ENCODE results near the gene LSR.
"Not testable (repeated sequence)": the region's sequence is repeated elsewhere in the genome, so short reads cannot be mapped to it uniquely, and the experiment has no call there.

Gene LSR

DNA sequence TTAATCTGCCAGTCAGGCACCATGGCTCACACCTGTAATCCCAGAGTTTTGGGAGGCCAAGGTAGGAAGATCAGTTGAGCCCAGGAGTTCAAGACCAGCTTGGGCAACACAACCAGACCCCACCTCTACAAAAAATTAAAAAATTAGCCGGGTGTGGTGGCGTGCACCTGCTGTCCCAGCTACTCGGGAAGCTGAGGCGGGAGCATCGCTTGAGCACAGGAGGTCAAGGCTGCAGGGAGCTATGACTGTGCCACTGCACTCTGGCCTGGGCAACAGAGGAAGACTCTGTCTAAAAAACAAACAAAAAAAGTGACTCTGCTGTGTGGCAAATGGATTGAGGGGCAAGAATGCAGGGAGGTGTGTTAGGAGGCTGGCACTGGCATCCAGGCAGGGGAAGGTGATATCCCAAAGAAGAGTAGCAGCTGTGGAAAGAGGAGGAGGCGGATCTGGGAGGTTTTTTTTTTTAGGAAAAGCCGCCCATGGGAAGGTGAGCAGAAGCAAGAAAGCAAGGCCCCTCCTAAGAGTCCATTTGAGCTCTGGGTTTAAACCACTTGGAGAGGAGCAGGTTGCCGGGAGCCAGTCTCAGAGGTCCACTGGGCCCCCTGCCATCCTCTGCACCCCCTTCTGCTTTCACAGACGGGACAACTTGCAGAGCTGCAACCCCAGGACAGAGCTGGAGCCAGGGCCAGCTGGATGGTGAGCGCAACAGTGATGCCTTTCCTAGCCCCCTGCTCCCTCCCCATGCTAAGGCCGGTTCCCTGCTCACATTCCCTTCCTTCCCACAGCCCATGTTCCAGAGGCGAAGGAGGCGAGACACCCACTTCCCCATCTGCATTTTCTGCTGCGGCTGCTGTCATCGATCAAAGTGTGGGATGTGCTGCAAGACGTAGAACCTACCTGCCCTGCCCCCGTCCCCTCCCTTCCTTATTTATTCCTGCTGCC is 35.6 kb downstream of the LSR start:
- DNase-seq (ENCODE audit: low read depth in 1 of 2, low spot score in 1 of 2) = no peak

DNA sequence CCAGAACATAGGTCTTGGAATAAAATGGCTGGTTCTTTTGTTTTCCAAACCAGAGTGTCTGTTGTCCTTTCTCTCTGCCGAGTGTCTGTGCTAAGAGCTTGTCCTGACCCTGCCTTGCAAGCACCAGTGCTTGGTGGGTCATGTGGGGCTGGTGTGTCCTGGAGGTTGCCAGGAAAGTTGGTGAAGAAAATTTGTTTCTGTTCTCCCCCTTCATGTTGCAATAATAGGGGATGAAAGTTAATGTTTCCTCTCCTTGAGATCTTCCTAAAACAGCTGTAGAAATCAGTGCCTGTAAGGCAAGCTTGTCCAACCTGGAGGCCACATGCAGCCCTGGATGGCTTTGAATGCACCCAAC is 36.3 kb downstream of the LSR start:
- DNase-seq (ENCODE audit: low read depth in 1 of 2, low spot score in 1 of 2) = no peak

DNA sequence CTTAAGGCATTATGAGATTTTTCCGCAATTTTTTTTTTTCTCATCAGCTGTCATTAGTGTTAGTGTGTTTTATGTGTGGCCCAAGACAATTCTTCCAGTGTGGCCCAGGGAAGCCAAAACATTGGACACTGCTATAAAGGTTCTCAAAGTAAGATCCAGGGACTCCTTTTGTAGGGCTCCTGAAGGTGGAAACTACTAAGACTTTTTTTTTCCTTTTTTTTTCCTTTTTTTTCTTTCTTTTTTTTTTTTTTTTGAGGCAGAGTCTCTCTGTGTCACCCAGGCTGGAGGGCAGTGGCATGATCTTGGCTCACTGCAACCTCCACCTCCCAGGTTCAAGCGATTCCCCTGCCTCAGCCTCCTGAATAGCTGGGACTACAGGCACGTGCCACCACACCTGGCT is 36.7 kb downstream of the LSR start:
- not testable (repeated sequence) for DNase-seq (ENCODE audit: low read depth in 1 of 2, low spot score in 1 of 2)

DNA sequence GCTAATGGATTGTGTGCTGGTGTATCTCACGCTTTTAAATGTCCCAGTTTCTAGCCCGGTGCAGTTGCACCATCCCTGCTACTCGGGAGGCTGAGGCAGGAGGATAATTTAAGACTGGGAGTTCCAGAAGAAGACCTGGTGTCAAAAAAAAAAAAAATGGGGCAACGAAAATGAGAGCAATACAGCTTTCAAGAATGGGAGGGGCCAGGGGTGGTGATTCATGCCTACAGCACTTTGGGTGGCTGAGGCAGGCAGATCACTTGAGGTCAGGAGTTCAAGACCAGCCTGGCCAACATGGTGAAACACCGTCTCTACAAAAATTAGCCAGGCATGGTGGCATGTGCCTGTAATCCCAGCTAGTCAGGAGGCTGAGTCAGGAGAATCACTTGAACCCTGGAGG is 37.3 kb downstream of the LSR start:
- DNase-seq (ENCODE audit: low read depth in 1 of 2, low spot score in 1 of 2) = not testable (repeated sequence)

DNA sequence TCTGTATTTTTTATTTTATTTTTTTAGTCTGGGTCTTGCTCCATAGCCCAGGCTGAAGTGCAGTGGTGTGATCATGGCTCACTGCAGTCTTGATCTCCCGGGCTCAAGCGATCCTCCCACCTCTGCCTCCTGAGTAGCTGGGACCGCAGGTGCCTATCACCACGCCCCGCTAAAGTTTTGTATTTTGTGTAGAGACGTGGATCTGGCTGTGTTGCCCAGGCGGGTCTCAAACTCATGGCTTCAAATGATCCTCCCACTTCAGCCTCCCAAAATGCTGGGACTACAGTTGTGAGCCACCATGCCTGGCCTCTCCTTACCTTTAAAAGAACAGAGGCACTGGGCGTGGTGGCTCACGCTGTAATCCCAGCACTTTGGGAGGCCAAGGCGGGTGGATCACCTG is 38.9 kb downstream of the LSR start:
- no peak for DNase-seq (ENCODE audit: low read depth in 1 of 2, low spot score in 1 of 2)

DNA sequence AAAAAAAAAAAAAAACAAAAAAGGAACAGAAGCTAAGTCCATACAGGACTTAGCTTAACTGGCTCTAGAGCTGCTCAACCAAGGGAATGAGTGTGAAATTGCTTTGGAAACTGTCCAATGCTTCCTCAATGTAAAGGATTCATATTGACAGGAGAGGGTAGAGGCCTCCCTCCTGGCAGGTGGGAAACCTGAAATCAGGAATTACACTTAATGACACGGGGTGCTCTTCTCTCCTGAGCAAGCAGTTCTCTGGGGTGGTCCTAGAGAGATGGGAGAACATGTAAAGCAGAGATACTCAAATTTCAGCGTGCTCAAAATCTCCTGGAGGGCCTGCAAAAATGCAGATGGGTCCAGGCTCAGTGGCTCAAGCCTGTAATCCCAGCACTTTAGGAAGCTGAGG is 39.5 kb downstream of the LSR start:
- DNase-seq (ENCODE audit: low read depth in 1 of 2, low spot score in 1 of 2) = no peak

DNA sequence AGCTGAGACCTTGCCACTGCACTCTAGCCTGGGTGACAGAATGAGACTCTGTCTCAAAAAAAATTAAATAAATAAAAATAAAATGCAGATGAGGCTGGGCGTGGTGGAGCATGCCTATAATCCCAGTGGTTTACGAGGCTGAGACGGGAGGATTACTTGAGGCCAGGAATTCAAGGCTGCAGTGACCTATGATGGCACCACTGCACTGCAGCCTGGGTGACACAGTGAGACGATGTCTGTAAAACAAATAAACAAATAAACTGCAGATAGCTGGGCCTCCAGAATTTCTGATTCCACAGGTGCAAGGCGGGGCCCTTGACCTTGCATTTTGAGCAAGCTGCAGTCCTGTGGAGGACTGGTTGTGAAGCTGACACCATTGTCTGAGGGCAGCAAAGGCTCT is 40.1 kb downstream of the LSR start:
- DNase-seq (ENCODE audit: low read depth in 1 of 2, low spot score in 1 of 2) = no peak

DNA sequence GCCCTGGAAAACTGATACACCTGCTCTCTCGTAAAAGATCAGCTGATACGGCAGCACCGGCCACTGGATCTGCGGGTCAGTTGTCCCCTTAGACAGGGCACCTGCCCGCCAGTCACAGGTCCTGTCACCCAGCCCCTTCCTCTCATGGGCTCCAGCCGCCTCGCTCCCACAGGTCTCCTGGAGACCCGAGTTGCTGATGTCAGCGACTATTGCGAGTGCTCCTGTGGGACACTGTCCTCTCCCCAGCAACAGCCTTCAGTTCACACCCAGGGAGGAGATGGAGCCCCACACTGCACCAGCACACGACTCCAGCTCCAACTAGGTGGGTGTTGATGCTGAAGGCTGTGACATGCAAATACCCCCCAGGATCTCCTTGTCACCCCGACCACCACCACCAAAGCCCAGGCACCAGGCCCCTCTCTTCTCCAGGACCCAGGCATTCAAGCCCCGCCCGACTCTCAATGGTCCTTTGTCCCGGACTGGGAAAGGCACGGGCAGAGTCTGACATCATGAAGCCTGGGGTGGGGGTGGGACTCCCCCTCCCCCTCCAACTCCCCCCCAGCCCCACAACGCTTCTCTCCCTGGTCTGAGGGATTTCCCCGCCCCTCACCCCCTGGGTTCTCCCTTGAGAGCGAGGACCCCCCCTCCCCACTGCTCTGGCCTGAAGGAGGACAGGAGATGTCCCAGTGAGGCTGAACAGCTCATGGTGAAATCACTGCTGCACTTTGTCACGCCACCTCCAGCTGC is 41.8 kb downstream of the LSR start:
- no peak for DNase-seq (ENCODE audit: low read depth in 1 of 2, low spot score in 1 of 2)

DNA sequence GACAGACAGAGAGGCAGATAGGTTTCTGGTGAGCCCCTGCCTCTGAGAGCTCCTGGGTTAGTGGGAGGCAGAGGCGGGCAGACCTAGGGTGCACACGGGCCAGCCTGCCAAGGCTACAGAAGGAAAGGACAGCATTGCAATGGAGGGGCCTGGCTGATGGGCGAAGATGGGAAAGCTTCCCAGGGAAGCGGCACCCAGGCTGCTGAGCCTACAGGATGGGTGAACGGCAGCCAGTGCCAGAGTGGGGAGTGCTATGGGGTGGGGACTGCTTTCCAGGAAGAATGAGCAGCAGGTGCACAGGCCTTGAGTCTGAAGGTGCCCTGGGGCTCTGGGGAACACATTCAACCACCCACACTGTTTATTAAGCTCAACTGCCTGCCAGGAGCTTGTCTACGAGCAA is 42.5 kb downstream of the LSR start:
- DNase-seq (ENCODE audit: low read depth in 1 of 2, low spot score in 1 of 2) = no peak

DNA sequence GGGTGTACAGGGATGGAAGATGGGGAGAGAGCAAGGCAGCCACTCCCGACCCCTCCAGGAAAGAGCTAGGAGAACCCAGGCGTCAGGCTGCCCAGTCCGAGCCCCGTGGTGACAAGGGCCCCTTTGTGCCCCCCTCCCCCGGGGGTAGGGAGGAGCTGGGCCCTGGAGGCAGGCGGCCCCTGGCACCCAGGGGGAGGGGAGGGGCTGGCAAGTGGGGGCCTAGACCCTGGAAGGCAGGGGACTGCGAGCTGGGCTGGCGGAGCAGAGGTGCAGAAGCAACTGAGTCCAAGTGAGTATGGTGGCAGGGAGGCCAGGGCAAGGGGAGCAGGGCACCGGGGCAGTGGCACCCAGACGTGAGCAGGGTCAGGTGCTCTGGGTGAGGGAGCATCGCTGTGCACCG is 43.1 kb downstream of the LSR start, which contains the start of gene MAG:
TSS of gene MAG (plus strand) at position 246 of the 400 bp plus-strand sequence. CDS start 3,248 bp downstream, outside the sequence.
- no peak for DNase-seq (ENCODE audit: low read depth in 1 of 2, low spot score in 1 of 2)

DNA sequence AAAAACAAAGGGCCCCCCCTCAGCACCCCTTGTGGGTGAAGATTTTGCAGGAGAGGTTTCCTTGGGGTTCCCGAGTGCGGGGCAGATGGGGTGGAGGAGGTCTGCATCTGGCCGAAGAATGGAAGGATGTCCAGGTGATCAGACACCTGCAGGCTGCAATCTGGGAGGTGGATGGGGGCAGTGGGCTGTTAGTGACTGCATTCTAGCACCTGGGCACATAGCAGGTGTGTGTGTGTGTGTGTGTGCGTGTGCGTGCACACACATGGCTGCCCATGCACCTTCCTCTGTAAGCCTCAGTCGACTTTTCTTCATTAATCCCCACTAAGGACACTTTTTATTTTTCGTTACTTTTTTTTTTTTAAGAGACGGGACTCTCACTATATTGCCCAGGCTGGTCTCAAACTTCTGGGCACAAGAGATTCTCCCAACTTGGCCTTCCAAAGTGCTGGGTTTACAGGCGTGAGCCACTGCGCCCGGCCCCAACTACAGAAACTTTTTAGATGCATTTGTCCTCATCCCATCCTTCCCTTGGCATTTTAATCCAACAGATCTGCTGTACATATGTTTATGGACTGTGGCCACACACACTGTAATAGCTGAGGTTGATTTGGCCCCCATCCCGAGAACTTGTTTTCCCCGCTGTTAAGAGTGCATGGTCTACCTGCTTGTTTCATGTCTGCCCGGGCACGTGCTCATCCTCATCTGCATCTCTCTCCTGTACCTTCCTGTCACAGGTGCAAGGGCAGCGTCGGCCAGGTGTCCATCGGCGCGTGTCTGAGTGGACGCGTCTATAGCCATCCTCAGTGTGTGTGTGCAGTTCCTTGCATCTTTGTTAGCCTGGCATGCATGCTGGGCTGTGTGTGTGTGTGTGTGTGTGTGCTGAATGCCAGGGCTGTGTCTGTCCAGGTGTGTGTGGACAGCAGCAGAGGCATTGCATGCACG is 43.9 kb downstream of the LSR start:
- DNase-seq (ENCODE audit: low read depth in 1 of 2, low spot score in 1 of 2) = no peak

DNA sequence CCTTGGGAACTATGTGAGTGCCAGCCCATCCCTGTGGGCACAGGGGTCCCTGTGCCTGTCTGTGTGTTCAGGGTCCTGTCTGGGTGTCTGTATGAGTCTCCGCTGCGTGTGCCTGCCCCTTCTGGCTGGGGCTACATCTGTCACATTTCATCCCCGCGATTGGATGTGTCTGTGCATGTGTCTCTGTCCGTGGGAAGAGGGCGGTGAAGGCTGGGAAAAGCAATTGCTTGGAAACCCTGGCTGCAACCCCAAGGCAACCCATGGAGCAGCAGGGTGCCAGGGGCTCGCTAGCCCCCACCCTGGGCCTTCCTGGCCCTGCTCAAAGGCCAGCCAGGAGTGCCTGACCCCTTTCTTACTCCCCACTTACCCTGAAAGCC is 44.5 kb downstream of the LSR start:
- no peak for DNase-seq (ENCODE audit: low read depth in 1 of 2, low spot score in 1 of 2)

DNA sequence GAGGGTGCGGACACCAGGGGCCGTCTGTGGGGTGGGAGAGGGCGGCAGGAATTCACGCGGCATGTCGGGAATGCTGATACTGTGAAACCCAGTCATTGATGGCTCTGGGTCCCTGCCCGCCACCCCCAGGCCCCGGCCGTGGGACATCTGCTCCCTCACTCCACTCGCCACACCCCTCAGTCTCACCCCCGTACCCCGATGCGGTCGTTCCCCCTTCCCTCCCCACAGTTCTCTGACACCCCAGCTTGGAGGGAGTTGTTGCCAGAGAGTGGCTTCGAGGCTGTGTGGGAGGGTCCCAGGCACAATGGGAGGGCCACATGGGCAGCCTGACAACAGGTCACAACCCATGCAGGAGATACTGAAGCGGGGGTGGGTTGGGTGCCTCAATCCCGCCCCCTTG is 45.0 kb downstream of the LSR start:
- no peak for DNase-seq (ENCODE audit: low read depth in 1 of 2, low spot score in 1 of 2)

DNA sequence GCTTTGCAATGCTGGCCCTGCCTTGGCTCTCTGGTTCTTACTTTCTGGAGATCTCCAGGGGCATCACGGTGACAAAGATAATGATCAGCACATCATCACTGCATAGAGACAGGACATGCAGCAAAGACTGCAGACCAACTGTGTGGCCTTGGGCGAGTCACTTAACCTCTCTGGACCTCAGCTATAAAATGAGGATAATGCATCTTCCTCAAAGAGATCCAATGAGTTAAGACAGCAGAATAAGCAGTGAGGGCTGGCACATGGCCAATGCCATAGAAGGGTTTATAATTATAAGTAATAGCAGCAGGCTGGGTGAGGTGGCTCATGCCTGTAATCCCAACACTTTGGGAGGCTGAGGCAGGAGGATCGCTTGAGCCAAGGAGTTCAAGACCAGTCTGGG is 45.5 kb downstream of the LSR start:
- no peak for DNase-seq (ENCODE audit: low read depth in 1 of 2, low spot score in 1 of 2)

DNA sequence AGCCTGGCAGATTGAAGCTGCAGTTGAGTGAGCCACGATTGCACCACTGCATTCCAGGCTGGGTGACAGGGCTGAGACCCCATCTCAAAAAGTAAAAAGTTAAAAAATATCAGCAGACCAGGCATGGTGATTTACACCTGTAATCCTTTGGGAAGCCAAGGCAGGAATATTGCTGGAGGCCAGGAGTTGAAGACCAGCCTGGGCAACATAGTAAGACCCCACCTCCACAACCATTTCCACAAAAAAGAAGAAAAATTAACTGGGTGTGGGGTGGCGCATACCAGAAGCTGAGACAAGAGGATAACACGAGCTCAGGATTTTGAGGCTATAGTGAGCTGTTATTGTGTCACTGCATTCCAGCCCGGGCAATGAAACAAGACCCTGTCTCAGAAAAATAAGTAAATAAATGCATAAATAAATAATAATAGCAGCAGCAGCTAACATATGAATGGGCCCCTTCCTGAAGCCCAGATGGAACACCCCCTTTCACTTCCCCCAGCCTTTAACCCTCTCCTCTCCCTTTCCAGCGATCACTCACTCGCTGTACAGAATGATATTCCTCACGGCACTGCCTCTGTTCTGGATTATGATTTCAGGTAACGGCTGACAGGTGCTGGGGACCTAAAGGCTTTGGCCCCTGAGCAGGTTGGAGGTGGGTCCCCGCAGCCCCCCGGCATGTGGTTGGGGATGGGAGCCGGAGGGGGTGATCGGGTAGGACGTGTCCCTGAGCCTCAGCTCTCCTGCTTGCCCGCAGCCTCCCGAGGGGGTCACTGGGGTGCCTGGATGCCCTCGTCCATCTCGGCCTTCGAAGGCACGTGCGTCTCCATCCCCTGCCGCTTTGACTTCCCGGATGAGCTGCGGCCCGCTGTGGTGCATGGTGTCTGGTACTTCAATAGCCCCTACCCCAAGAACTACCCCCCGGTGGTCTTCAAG is 46.3 kb downstream of the LSR start:
- no peak for DNase-seq (ENCODE audit: low read depth in 1 of 2, low spot score in 1 of 2)

DNA sequence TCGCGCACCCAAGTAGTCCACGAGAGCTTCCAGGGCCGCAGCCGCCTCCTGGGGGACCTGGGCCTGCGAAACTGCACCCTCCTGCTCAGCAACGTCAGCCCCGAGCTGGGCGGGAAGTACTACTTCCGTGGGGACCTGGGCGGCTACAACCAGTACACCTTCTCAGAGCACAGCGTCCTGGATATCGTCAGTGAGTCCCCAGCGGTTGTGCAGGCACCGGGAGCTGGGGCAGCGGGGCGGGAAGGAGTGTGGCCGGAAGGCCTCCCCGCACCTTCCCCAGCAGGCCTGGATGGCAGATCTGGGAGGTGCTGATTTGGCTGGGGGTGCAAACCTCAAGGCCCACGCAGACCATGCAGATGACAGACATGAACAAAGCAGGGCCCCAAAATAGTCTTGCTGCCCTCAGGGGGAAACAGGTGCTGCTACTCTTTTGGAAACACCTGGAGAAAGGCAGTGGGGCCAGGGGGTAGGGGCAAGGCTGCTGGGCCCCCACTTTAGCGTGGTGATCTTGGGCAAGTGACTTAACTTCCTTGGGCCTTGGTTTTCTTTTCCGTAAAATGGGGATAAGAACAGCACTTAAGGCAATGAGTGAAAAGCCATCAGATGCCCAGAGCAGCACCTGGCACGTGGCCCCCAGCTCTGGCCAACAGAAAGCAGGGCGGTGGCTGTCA is 47.1 kb downstream of the LSR start:
- DNase-seq (ENCODE audit: low read depth in 1 of 2, low spot score in 1 of 2) = no peak

DNA sequence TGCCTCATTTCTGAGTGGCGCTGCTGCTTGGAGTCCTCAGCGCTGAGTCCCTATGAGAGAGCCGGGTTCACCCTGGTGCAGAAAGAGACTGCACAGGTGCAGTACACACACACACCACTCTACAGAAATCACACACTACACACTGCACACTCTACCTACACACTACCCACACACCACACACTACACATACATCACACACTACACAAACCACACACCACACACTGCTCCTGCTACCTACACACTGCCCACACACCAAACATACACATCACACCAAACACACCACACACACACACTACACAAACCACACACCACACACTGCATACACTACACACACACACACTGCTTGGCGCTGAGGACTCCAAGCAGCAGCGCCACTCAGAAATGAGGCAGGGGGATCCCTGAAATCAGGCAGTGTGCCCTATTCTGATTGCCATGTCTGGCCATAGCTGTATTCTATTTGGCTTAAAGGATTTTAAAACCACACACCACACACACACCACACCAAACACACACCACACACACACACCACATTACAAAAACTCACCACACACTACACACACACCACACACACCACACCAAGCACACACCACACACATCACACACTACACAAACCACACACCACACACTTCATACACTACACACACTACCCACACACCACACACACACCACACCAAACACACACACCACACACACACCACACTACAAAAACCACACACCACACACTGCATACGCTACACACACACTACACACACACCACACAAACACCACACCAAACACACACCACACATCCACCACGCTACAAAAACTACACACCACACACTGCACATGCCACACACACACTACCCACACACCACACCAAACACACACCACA is 48.1 kb downstream of the LSR start:
- no peak for DNase-seq (ENCODE audit: low read depth in 1 of 2, low spot score in 1 of 2)

DNA sequence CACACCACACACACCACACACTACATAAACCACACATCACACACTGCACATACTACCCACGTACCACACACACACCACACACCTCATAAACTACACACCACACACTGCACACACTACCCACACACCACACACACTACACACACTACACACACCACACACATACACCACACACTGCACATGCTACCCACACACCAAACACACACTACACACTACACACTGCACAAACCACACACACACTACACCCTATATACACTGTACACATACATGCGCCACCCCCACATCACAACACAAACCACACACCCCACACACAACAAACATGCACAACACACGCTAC is 48.7 kb downstream of the LSR start:
- no peak for DNase-seq (ENCODE audit: low read depth in 1 of 2, low spot score in 1 of 2)

DNA sequence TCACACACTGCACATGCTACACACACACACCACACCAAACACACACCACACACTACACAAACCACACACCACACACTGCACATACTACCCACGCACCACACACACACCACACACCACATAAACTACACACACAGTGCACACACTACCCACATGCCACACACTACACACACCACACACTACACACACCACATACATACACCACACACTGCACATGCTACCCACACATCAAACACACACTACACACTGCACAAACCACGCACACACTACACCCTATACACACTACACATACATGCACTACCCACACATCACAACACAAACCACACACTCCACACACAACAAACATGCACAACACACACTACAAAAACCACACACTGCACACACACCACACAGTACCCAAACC is 49.1 kb downstream of the LSR start:
- no peak for DNase-seq (ENCODE audit: low read depth in 1 of 2, low spot score in 1 of 2)
